Lower leg skin (tissue), 4 donors: ENCODE results near the gene PPP4C. TPM values are rescaled to one million over a fixed set of nuclear protein-coding genes. Genes with fewer than 3 reads are reported as not detected.
A peak's percentile ranks its signal among the peaks of the same experiment; 100 is the strongest.
"Not testable (repeated sequence)": the region's sequence is repeated elsewhere in the genome, so short reads cannot be mapped to it uniquely, and the experiment has no call there.

Experiments used
- DNase-seq, 2 donors: peaks; one replicate each; pipeline ENCODE4 v3.0.0-alpha.2; 2019; ENCODE audit warnings: low spot score in 2 of 2
- H3K4me3 ChIP-seq: fragments of 200-600 bp; sonication (generic); 2 replicates; pipeline ENCODE4 v1.5.1; 2017; ENCODE audit warnings: mild to moderate bottlenecking, low read depth; ENCODE audit not compliant: poor library complexity, severe bottlenecking
- CTCF ChIP-seq, 3 donors: fragments of 450-650 bp; IDR thresholded peaks; one replicate each; pipeline ENCODE4 v1.5.1; 2016; ENCODE audit warnings: antibody characterized with exemption in 3 of 3, mild to moderate bottlenecking in 3 of 3, moderate library complexity in 2 of 3
- POLR2A ChIP-seq, 2 donors: fragments of 450-650 bp; IDR thresholded peaks; one replicate each; pipeline ENCODE4 v1.6.1; 2016 to 2017; ENCODE audit warnings: antibody characterized with exemption in 2 of 2, mild to moderate bottlenecking in 1 of 2, moderate library complexity in 1 of 2
- WGBS, 2 donors: methylation state at CpG; one replicate each; pipeline ENCODE4 v1.1.5; 2018; 5-methylcytosine and 5-hydroxymethylcytosine counted together
- intact Hi-C: fragments of 100-400 bp; cut with DNase I; formaldehyde crosslinking; loops from one replicate; pipeline ENCODE4 v1.15.0; 2023; ENCODE audit warnings: low total_unique reads
- total RNA-seq, 4 donors: library from RNA; depleted of rRNA; stranded (reverse); fragments of >200 nt; gene quantifications; one replicate each; pipeline ENCODE4 v1.1.0, GENCODE V29; 2016

PPP4C gene
- total RNA-seq, 4 donors from 2014 or later: 53.3 to 75.4 (median 67.4) TPM

DNA sequence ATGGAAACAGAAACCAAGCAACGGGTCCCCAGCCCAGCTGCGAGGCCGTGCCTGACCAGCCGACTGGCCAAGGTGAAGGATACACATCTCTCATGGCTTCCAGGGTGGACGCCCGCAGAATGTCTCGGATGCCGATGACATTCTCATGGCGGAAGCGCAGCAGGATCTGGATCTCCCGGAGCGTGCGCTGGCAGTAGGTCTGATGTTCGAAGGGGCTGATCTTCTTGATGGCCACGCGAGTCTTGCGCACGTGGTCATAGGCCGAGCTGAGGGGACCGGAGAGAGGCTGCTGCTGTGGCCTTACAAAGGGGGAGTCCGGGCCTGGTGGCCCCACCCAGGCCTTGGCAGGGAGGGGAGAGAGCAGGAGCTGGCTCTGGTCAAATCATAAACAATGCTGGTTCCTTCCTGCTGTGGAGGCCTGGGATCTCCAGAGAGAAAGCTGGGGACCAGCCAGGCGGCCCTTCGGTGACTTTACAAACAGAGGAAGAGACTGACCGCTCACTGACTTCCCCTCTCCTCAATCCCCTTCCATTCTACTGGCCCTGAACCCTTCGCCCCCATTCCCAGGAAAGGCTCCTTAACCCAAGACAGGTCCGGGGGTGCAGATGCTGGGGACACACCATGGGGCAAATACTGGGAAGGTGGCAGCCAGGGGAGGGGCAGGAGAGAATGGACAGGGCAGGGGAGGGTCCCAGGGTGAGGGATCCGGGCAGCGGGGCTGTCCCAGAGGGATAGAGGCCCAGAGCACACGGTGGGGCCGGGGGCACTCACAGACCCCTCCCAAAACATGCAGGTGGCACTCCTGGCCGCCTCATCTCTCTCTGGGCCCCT lies 46.2 kb downstream of the PPP4C start:
- peak overlapping the region; percentile 71 for H3K4me3 ChIP-seq
- WGBS, 2 donors: 56 to 58% methylated on average over 31 of the region's 31 CpGs
- no peak for TF ChIP-seq POLR2A (IDR thresholded peaks at IDR 0.05)
- no peak for TF ChIP-seq CTCF (IDR thresholded peaks at IDR 0.05)
- intact Hi-C loops: no loop called here
- DNase-seq: peak in 1 of 2 donors; percentile 38

- no peak for DNase-seq
- intact Hi-C loops: no loop called here
- H3K4me3 ChIP-seq: peak overlapping the region; percentile 71
- TF ChIP-seq POLR2A (IDR thresholded peaks at IDR 0.05): no peak
- no peak for TF ChIP-seq CTCF (IDR thresholded peaks at IDR 0.05)
- 2% methylated on average over 26 to 38 of the region's 42 CpGs for WGBS, 2 donors
These were observed 46.9 kb downstream of the PPP4C start for GRCh38 chr16:30122604-30123160.

GRCh38 chr16:30124985-30125379 lies 49.2 kb downstream of the PPP4C start:
- no peak for TF ChIP-seq CTCF (IDR thresholded peaks at IDR 0.05)
- no peak for TF ChIP-seq POLR2A (IDR thresholded peaks at IDR 0.05)
- H3K4me3 ChIP-seq: no peak overlapping the region
- intact Hi-C loops: no loop called here
- WGBS, 2 donors: 92 to 97% methylated on average over 4 of the region's 4 CpGs
- no peak for DNase-seq

- intact Hi-C loops, DNase-seq, H3K4me3 ChIP-seq: not testable (repeated sequence)
- WGBS, 2 donors: 92 to 93% methylated on average over 9 of the region's 9 CpGs
These were observed 49.9 kb downstream of the PPP4C start for GRCh38 chr16:30125690-30126089.

GRCh38 chr16:30127993-30128392 lies 52.2 kb downstream of the PPP4C start:
- DNase-seq: no peak
- WGBS, 2 donors: 94 to 96% methylated on average over 1 of the region's 1 CpG
- intact Hi-C loops: no loop called here
- no peak for TF ChIP-seq POLR2A (IDR thresholded peaks at IDR 0.05)
- no peak for TF ChIP-seq CTCF (IDR thresholded peaks at IDR 0.05)
- H3K4me3 ChIP-seq: no peak overlapping the region

DNA sequence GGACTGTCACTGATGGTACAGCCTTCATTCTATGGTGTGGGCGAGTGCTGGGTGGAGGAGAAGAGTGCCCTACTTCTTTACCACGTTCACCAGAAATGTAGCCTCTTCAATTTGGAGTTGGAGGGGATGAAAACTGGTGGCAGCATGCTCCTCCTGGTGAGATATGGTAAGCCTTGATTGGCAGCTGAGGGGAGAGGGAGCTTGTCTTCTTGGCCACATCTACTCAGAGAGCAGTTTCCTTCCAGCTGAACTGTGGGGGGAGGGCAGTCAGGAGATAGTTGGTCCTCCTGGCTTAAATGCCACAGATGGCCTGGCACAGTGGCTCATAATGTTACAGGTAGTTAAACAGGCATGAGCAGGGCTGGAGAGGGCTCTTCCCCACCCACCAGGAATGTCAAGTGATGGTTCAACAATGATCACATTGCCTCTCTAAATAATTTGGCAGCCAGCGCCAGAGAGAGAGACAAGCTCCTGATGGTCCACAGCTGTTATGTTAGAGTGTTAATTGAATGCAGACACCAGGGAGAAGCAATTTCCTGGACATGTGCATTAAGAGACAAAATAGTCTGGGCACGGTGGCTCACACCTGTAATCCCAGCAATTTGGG lies 56.2 kb downstream of the PPP4C start:
- H3K4me3 ChIP-seq: no peak overlapping the region
- DNase-seq: no peak
- intact Hi-C loops: no loop called here
- TF ChIP-seq CTCF (IDR thresholded peaks at IDR 0.05): no peak
- no peak for TF ChIP-seq POLR2A (IDR thresholded peaks at IDR 0.05)
- WGBS, 2 donors: 67 to 79% methylated on average over 4 of the region's 4 CpGs
